GM23338 (cell line): ENCODE data around the gene WFS1. TPM values are rescaled to one million over a fixed set of nuclear protein-coding genes. Genes with fewer than 3 reads are reported as not detected.

Experiments
- ATAC-seq: fragments of 200-7000 bp; cut with Tn5 transposase; 3 replicates; pipeline ENCODE4 v1.9.1; 2020
- DNase-seq: peaks from one replicate; pipeline ENCODE4 v3.0.0-alpha.2; 2015; ENCODE audit warnings: low spot score
- H2AFZ ChIP-seq: fragments of 200-600 bp; sonication (generic); 2 replicates; pipeline ENCODE4 v1.8.0; 2016; ENCODE audit warnings: antibody characterized with exemption, mild to moderate bottlenecking, moderate library complexity
- H3F3A ChIP-seq: fragments of 200-600 bp; sonication (generic); replicated peaks from 2 replicates; pipeline ENCODE4 v1.8.0; 2017; ENCODE audit warnings: antibody characterized with exemption, mixed run types, low read depth
- H3K27ac ChIP-seq: fragments of 200-600 bp; sonication (generic); 2 replicates; pipeline ENCODE4 v1.6.1; 2016; ENCODE audit warnings: low read depth
- H3K27me3 ChIP-seq: fragments of 200-600 bp; sonication (generic); 2 replicates; pipeline ENCODE4 v1.8.0; 2016; ENCODE audit warnings: mild to moderate bottlenecking, mixed run types, moderate library complexity; ENCODE audit not compliant: insufficient read depth
- H3K36me3 ChIP-seq: fragments of 200-600 bp; sonication (generic); 2 replicates; pipeline ENCODE4 v1.8.0; 2016; ENCODE audit warnings: mild to moderate bottlenecking; ENCODE audit not compliant: insufficient read depth
- H3K4me1 ChIP-seq: fragments of 200-600 bp; sonication (generic); 2 replicates; pipeline ENCODE4 v1.8.0; 2016; ENCODE audit warnings: mild to moderate bottlenecking, moderate library complexity; ENCODE audit not compliant: insufficient read depth
- H3K4me2 ChIP-seq: fragments of 200-600 bp; sonication (generic); 2 replicates; pipeline ENCODE4 v1.7.1; 2017; ENCODE audit warnings: mixed run types
- H3K4me3 ChIP-seq: fragments of 200-600 bp; sonication (generic); 2 replicates; pipeline ENCODE4 v1.6.1; 2016; ENCODE audit warnings: mixed run types
- H3K79me2 ChIP-seq: fragments of 200-600 bp; sonication (generic); replicated peaks from 2 replicates; pipeline ENCODE4 v1.8.0; 2017; ENCODE audit warnings: mild to moderate bottlenecking; ENCODE audit not compliant: insufficient read depth
- H3K9me2 ChIP-seq: fragments of 200-600 bp; sonication (generic); 2 replicates; pipeline ENCODE4 v1.8.0; 2017; ENCODE audit not compliant: insufficient read depth
- H4K20me1 ChIP-seq: fragments of 200-600 bp; sonication (generic); replicated peaks from 2 replicates; pipeline ENCODE4 v1.8.0; 2017; ENCODE audit warnings: mild to moderate bottlenecking; ENCODE audit not compliant: insufficient read depth
- H3K27ac Mint-ChIP-seq: 2 replicates; pipeline ENCODE4 v1.8.0; 2020; ENCODE audit warnings: inconsistent platforms, mild to moderate bottlenecking, moderate library complexity, mixed read lengths
- H3K27me3 Mint-ChIP-seq: 3 replicates; pipeline ENCODE4 v1.8.0; 2022; ENCODE audit warnings: low read depth, mild to moderate bottlenecking, moderate library complexity, mixed read lengths, inconsistent platforms; ENCODE audit not compliant: insufficient read depth, poor library complexity
- H3K36me3 Mint-ChIP-seq: 3 replicates; pipeline ENCODE4 v1.8.0; 2021; ENCODE audit warnings: low read depth, mild to moderate bottlenecking, inconsistent platforms, moderate library complexity, mixed read lengths
- H3K4me1 Mint-ChIP-seq: 3 replicates; pipeline ENCODE4 v1.8.0; 2020; ENCODE audit warnings: mild to moderate bottlenecking, inconsistent platforms, mixed read lengths
- H3K4me3 Mint-ChIP-seq: 3 replicates; pipeline ENCODE4 v1.8.0; 2021; ENCODE audit warnings: moderate library complexity, mild to moderate bottlenecking, inconsistent platforms, mixed read lengths
- H3K9me3 Mint-ChIP-seq: 3 replicates; pipeline ENCODE4 v1.8.0; 2020; ENCODE audit warnings: moderate library complexity, mild to moderate bottlenecking, inconsistent platforms, mixed read lengths
- CREB1 ChIP-seq: fragments of 250-450 bp; sonication (Bioruptor Pico); IDR thresholded peaks from 2 replicates; pipeline ENCODE4 v1.5.0; 2020; ENCODE audit warnings: low read depth, mild to moderate bottlenecking, moderate library complexity
- CTCF ChIP-seq, 2 experiments: fragments of 200-600 bp in 1 of 2; sonication (generic) in 1 of 2; conservative IDR thresholded peaks; 2 replicates each; pipeline versions ENCODE4 v1.5.1 to v1.6.1; 2016 to 2017; ENCODE audit warnings: antibody characterized with exemption in 2 of 2, low read depth in 2 of 2, mild to moderate bottlenecking in 2 of 2, moderate library complexity in 1 of 2
- EZH2phosphoT487 ChIP-seq: fragments of 200-600 bp; sonication (generic); IDR thresholded peaks from one replicate; pipeline ENCODE4 v1.8.1; 2018; ENCODE audit warnings: antibody characterized with exemption; ENCODE audit not compliant: unreplicated experiment
- JUNB ChIP-seq: IDR thresholded peaks from one replicate; pipeline ENCODE4 v1.6.1; 2016; ENCODE audit warnings: antibody characterized with exemption; ENCODE audit not compliant: unreplicated experiment
- POLR2AphosphoS5 ChIP-seq: IDR thresholded peaks from 2 replicates; pipeline ENCODE4 v1.6.1; 2016; ENCODE audit warnings: antibody characterized with exemption, low read depth
- STAT1 ChIP-seq: IDR thresholded peaks from one replicate; pipeline ENCODE4 v1.6.1; 2016; ENCODE audit warnings: antibody characterized with exemption; ENCODE audit not compliant: unreplicated experiment
- ZNF114 ChIP-seq: fragments of 250-450 bp; sonication (Bioruptor Pico); IDR thresholded peaks from 2 replicates; pipeline ENCODE4 v1.5.0; 2020; ENCODE audit warnings: mild to moderate bottlenecking, moderate library complexity
- ZNF331 ChIP-seq: fragments of 250-450 bp; sonication (Bioruptor Pico); IDR thresholded peaks from 2 replicates; pipeline ENCODE4 v1.5.0; 2020; ENCODE audit warnings: low read depth, mild to moderate bottlenecking, moderate library complexity
- ZNF462 ChIP-seq: fragments of 250-450 bp; sonication (Bioruptor Pico); IDR thresholded peaks from 2 replicates; pipeline ENCODE4 v1.5.0; 2020; ENCODE audit warnings: mild to moderate bottlenecking, moderate library complexity
- polyA plus RNA-seq: library from polyadenylated mRNA; unstranded; fragments of >200 nt; fragmentation: Nextera tagmentation; extraction: Ambion mirVana; gene quantifications from 2 replicates; pipeline ENCODE4 v1.2.1, GENCODE V29; 2016
- total RNA-seq: library from RNA; depleted of rRNA; stranded (reverse); fragments of >200 nt; shearing (Covaris generic); gene quantifications from 2 replicates; pipeline ENCODE4 v1.2.3, GENCODE V29; 2014

The WFS1 gene
- total and polyA plus RNA-seq, 2 experiments from 2014 or later = 24.7 to 45.4 TPM

- TF ChIP-seq CTCF (conservative IDR thresholded peaks at IDR 0.05; ENCODE audit: low read depth in 2 of 2) (no peak), ZNF462 (CRISPR knock-in tag) (no peak), ZNF331 (no peak)
Measured at GRCh38 chr4:6253961-6254360, 15.7 kb upstream of the WFS1 start (continued).

- H4K20me1 ChIP-seq = no peaks in the 10 kb centered on the region
- H2AFZ ChIP-seq = no peak overlapping the region
- Mint-ChIP-seq H3K36me3 (no peaks in the 10 kb centered on the region), H3K9me3 (no peaks in the 10 kb centered on the region), H3K27ac (no peak overlapping the region), H3K4me3 (no peak overlapping the region), H3K4me1 (peaks cover 13% of the 10 kb centered on the region), H3K27me3 (peaks cover 8% of the 10 kb centered on the region)
- H3K27ac ChIP-seq = no peak overlapping the region
- H3K4me3 ChIP-seq = no peak overlapping the region
- DNase-seq = no peak
- no peak overlapping the region for H3K4me2 ChIP-seq
- H3K36me3 ChIP-seq = no peaks in the 10 kb centered on the region
- H3K79me2 ChIP-seq = no peaks in the 10 kb centered on the region
- H3F3A ChIP-seq = no peaks in the 10 kb centered on the region
- H3K4me1 ChIP-seq = no peaks in the 10 kb centered on the region
- no peaks in the 10 kb centered on the region for H3K9me2 ChIP-seq
- no peak for ATAC-seq
- H3K27me3 ChIP-seq = no peaks in the 10 kb centered on the region
- TF ChIP-seq ZNF114 (CRISPR knock-in tag) = no peak
- TF ChIP-seq JUNB = no peak
- no peak for TF ChIP-seq ZNF331
- no peak for TF ChIP-seq CTCF (conservative IDR thresholded peaks at IDR 0.05; ENCODE audit: low read depth in 2 of 2)
- no peak for TF ChIP-seq STAT1
- TF ChIP-seq EZH2phosphoT487 = no peak
- no peak for TF ChIP-seq POLR2AphosphoS5
- TF ChIP-seq CREB1 (CRISPR knock-in tag) = no peak
Measured at GRCh38 chr4:6256141-6256540, 13.5 kb upstream of the WFS1 start.
